Measurements from ENCODE around the gene DLGAP4. TPM values are rescaled to one million over a fixed set of nuclear protein-coding genes. Genes with fewer than 3 reads are reported as not detected.

The DLGAP4 gene
- total and polyA plus RNA-seq, 2 of the 8 experiments (the other 6 are each of a cell fraction or from before 2014, with no cell fraction given), result 41.2 to 57.2 TPM

GRCh38 chr20:36504295-36504694 lies 198.2 kb downstream of the DLGAP4 start (continued):
- TF ChIP-seq ZNF274 (IDR thresholded peaks at IDR 0.05; ENCODE audit: borderline replicate concordance, extremely low read depth, low read length), result no peak
- no peak for TF ChIP-seq TAF7 (optimal IDR thresholded peaks at IDR 0.05; ENCODE audit: borderline replicate concordance, low read depth, low read length)

Data from H1 (cell line).